Endothelial cell of umbilical vein (primary cell): ENCODE measurements around the gene SH3PXD2B. TPM values are rescaled to one million over a fixed set of nuclear protein-coding genes. Genes with fewer than 3 reads are reported as not detected.

Experiments used
- BruUV-seq: library from RNA; stranded (reverse); fragments of 400-500 nt; replicated peaks from 2 replicates; lab custom pipeline; 2021; lab: Mats Ljungman, UMichigan
- CTCF ChIA-PET: fragments of 300-600, 350-600 bp; sonication (Branson Sonifier 250); formaldehyde crosslinking; loops from one replicate; lab custom pipeline; 2021; ENCODE audit warnings: antibody characterized with exemption, inconsistent platforms; lab: Charles Lee
- POLR2A ChIA-PET: fragments of 300-600, 350-600 bp; sonication (Branson Sonifier 250); formaldehyde crosslinking; loops from one replicate; lab custom pipeline; 2021; ENCODE audit warnings: antibody characterized with exemption, inconsistent platforms; lab: Charles Lee
- DNase-seq: peaks from one replicate; pipeline ENCODE4 v3.0.0-alpha.2; 2011; ENCODE audit warnings: low read depth, low spot score
- FAIRE-seq: peaks from 2 replicates; lab custom pipeline; 2011; peaks lifted over from hg19 to GRCh38; lab: Jason Lieb, UNC
- H2AFZ ChIP-seq: 2 replicates; pipeline ENCODE4 v1.6.0; 2012; ENCODE audit warnings: low read depth, low read length, control low read depth, inconsistent platforms
- H3K27ac ChIP-seq: 2 replicates; pipeline ENCODE4 v1.5.1; 2011; ENCODE audit warnings: low read depth, mild to moderate bottlenecking, control low read depth, low read length, moderate library complexity; ENCODE audit not compliant: insufficient read depth
- H3K27me3 ChIP-seq, 2 experiments: 2 replicates each; pipeline versions ENCODE4 v1.6.0 to v1.6.1; 2011; ENCODE audit warnings: low read length in 2 of 2, mixed read lengths in 1 of 2; ENCODE audit not compliant: control insufficient read depth in 2 of 2, insufficient read depth in 2 of 2
- H3K36me3 ChIP-seq, 2 experiments: 2 replicates in 1 of 2; 3 replicates in 1 of 2; pipeline ENCODE4 v1.5.1; 2011; ENCODE audit warnings: low read length in 2 of 2, mild to moderate bottlenecking in 1 of 2, moderate library complexity in 1 of 2; ENCODE audit not compliant: control insufficient read depth in 2 of 2, insufficient read depth in 2 of 2; ENCODE audit errors: extremely low read depth in 1 of 2
- H3K4me1 ChIP-seq: 3 replicates; pipeline ENCODE4 v1.5.1; 2011; ENCODE audit warnings: mild to moderate bottlenecking, low read length; ENCODE audit not compliant: control insufficient read depth, insufficient read depth; ENCODE audit errors: extremely low read depth
- H3K4me2 ChIP-seq: 2 replicates; pipeline ENCODE4 v1.6.1; 2011; ENCODE audit warnings: low read length, control low read depth, mixed read lengths; ENCODE audit not compliant: insufficient read depth
- H3K4me3 ChIP-seq, 3 experiments: fragments of 200-600 bp in 1 of 3; sonication (generic), shearing (Covaris generic) in 1 of 3; replicated peaks in 1 of 3; 2 replicates each; pipeline ENCODE4 v1.5.1; 2011 to 2016; ENCODE audit warnings: control low read depth in 3 of 3, low read length in 3 of 3, mild to moderate bottlenecking in 2 of 3, inconsistent platforms in 1 of 3, low read depth in 1 of 3, moderate library complexity in 1 of 3; ENCODE audit not compliant: insufficient read depth in 1 of 3
- H3K79me2 ChIP-seq: 2 replicates; pipeline ENCODE4 v1.6.0; 2012; ENCODE audit warnings: low read length, inconsistent platforms; ENCODE audit not compliant: control insufficient read depth, insufficient read depth
- H3K9ac ChIP-seq: replicated peaks from 2 replicates; pipeline ENCODE3; 2011; ENCODE audit warnings: low read length, control low read depth; ENCODE audit not compliant: insufficient read depth; ENCODE audit errors: extremely low read depth
- H3K9me1 ChIP-seq: replicated peaks from 3 replicates; pipeline ENCODE4 v1.6.0; 2011; ENCODE audit warnings: mild to moderate bottlenecking, low read length; ENCODE audit not compliant: control insufficient read depth, insufficient read depth; ENCODE audit errors: extremely low read depth
- H3K9me3 ChIP-seq: replicated peaks from 2 replicates; pipeline ENCODE4 v1.5.1; 2012; ENCODE audit warnings: low read length, inconsistent platforms; ENCODE audit not compliant: control insufficient read depth, insufficient read depth
- H4K20me1 ChIP-seq: replicated peaks from 2 replicates; pipeline ENCODE3; 2011; ENCODE audit warnings: mild to moderate bottlenecking, low read length; ENCODE audit not compliant: control insufficient read depth, insufficient read depth; ENCODE audit errors: extremely low read depth
- EZH2 ChIP-seq: IDR thresholded peaks from 2 replicates; pipeline ENCODE4 v1.6.1; 2012; ENCODE audit warnings: borderline replicate concordance, low read depth, mild to moderate bottlenecking, moderate library complexity, low read length, inconsistent platforms; ENCODE audit not compliant: severe bottlenecking
- FOS ChIP-seq: IDR thresholded peaks from 2 replicates; pipeline ENCODE4 v1.6.1; 2011; ENCODE audit warnings: mild to moderate bottlenecking, low read length, moderate library complexity, borderline replicate concordance; ENCODE audit not compliant: insufficient read depth
- GATA2 ChIP-seq: IDR thresholded peaks from 2 replicates; pipeline ENCODE4 v1.7.0; 2011; ENCODE audit warnings: low read depth, mild to moderate bottlenecking, moderate library complexity, mixed read lengths, low read length; ENCODE audit not compliant: insufficient read length, insufficient read depth
- JUN ChIP-seq: IDR thresholded peaks from 2 replicates; pipeline ENCODE4 v1.6.1; 2011; ENCODE audit warnings: borderline replicate concordance, low read depth; ENCODE audit not compliant: insufficient read length, insufficient read depth
- MYC ChIP-seq: IDR thresholded peaks from one replicate; pipeline ENCODE4 v1.6.1; 2011; ENCODE audit warnings: mild to moderate bottlenecking, low read depth, low read length
- POLR2AphosphoS5 ChIP-seq: IDR thresholded peaks from 2 replicates; pipeline ENCODE4 v1.6.1; 2012; ENCODE audit warnings: low read depth, mild to moderate bottlenecking, control low read depth, low read length, moderate library complexity; ENCODE audit not compliant: insufficient read depth
- dilution Hi-C: fragments of 300-500 bp; cut with MboI; formaldehyde crosslinking; loops from one replicate; pipeline ENCODE4 v1.15.0; 2019; ENCODE audit warnings: low sequenced_read_pairs; ENCODE audit not compliant: extremely low pct_ligation_motif_present
- intact Hi-C: fragments of 100-400 bp; cut with micrococcal nuclease; formaldehyde crosslinking; loops from one replicate; pipeline ENCODE4 v1.10.0; 2022
- polyA plus RNA-seq, 4 experiments: library from polyadenylated mRNA; depleted of rRNA in 3 of 4; stranded (reverse) in 3 of 4; unstranded in 1 of 4; fragments of >200 nt; gene quantifications; 2 replicates each; pipeline versions ENCODE4 v1.2.1 to v1.2.3, GENCODE V29; 2011 to 2012; ENCODE audit warnings: missing spikeins in 1 of 4
- total RNA-seq: library from RNA; stranded (reverse); gene quantifications from 2 replicates; pipeline ENCODE4 v1.2.3, GENCODE V29; 2021
- TF ChIP-seq, protein P1 (sequence below), 2 donors: IDR thresholded peaks; 1 replicate in 1 of 2; 2 replicates in 1 of 2; pipeline ENCODE4 v1.5.1; 2011; ENCODE audit warnings: low read length in 2 of 2, mild to moderate bottlenecking in 2 of 2, moderate library complexity in 2 of 2, control low read depth in 1 of 2, inconsistent platforms in 1 of 2, low read depth in 1 of 2; ENCODE audit not compliant: insufficient read depth in 1 of 2; ENCODE audit errors: extremely low read depth in 1 of 2

SH3PXD2B gene
- total and polyA plus RNA-seq, 2 donors (not counting 3 experiments of a cell fraction or from before 2014, with no cell fraction given) = 23.5 to 66.3 TPM

DNA sequence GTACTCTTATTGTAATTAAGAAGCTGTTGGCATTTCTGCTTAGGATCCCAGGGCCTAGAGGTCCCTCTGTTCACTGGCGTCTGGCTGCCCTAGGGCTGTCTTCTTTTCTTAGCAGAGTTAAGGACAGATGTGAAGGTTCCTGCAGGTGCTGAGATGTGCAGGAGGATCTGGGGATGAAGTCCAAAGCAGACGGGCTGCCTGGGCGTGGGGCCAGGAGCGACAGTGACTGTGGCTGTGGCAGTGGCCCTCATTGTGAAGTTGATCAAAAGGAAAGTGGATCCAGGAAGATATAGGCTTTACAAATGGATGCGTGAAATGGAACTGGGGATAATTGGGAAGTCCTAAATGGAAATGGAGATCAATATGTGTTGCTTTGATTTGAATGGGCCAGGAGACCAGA, 19.1 kb upstream of the SH3PXD2B start:
- BruUV-seq = no TSS peak
- Histone ChIP-seq H3K36me3 (no peaks in the 10 kb centered on the region), H3K79me2 (no peaks in the 10 kb centered on the region), H4K20me1 (no peaks in the 10 kb centered on the region), H2AFZ (no peak overlapping the region), H3K4me1 (no peaks in the 10 kb centered on the region), H3K27me3 (peaks cover 2 to 10% of the 10 kb centered on the region in 2 experiments), H3K9me3 (no peaks in the 10 kb centered on the region), H3K4me3 (no peak overlapping the region), H3K27ac (no peak overlapping the region), H3K9ac (no peak overlapping the region), H3K4me2 (no peak overlapping the region), H3K9me1 (no peaks in the 10 kb centered on the region)
- no peak for DNase-seq
- ChIA-PET POLR2A (no interaction called here), CTCF (interaction anchor here (1.0 to 2.3 kb wide), 4 partner anchors 222 to 234 kb away, joined by 3 to 8 read pairs (median 6); no protein-coding TSS in a partner anchor)
- dilution Hi-C loops (no loop called here), intact Hi-C loops (no loop called here)
- FAIRE-seq = no peak
- TF ChIP-seq POLR2AphosphoS5 (no peak), GATA2 (no peak), EZH2 (no peak), FOS (no peak), MYC (no peak), JUN (no peak)
- TF ChIP-seq, protein P1, sequence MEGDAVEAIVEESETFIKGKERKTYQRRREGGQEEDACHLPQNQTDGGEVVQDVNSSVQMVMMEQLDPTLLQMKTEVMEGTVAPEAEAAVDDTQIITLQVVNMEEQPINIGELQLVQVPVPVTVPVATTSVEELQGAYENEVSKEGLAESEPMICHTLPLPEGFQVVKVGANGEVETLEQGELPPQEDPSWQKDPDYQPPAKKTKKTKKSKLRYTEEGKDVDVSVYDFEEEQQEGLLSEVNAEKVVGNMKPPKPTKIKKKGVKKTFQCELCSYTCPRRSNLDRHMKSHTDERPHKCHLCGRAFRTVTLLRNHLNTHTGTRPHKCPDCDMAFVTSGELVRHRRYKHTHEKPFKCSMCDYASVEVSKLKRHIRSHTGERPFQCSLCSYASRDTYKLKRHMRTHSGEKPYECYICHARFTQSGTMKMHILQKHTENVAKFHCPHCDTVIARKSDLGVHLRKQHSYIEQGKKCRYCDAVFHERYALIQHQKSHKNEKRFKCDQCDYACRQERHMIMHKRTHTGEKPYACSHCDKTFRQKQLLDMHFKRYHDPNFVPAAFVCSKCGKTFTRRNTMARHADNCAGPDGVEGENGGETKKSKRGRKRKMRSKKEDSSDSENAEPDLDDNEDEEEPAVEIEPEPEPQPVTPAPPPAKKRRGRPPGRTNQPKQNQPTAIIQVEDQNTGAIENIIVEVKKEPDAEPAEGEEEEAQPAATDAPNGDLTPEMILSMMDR (IDR thresholded peaks at IDR 0.05; ENCODE audit: extremely low read depth in 1 of 2, insufficient read depth in 1 of 2, low read depth in 1 of 2, low read length in 2 of 2) = no peak
